ENCODE data around the gene SRPK2.

Gene SRPK2

GRCh38 chr7:105178928-105179541 is 209.7 kb downstream of the SRPK2 start:
- no peak for FAIRE-seq

DNA sequence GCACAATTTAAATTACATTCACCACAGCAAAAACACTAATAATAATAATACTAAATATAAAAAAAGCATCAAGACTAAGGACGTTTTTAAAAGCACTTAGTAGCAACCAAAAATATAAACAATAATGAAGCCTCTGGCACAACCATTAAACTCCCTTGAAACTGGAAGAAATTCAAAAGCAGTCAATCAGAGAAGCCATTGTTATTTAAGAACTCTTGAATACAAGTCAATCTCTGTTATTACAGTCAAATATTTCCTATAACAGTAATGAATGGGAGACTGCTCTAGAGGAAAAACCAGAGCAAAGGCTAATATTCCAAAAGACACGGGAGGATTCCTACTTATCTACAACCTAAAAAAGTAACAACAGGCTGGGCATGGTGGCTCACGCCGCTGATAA is 210.5 kb downstream of the SRPK2 start:
- FAIRE-seq, result no peak

GRCh38 chr7:105177026-105177425 is 211.7 kb downstream of the SRPK2 start:
- FAIRE-seq, result no peak

- FAIRE-seq, result no peak
Measured at GRCh38 chr7:105173586-105173985, 215.1 kb downstream of the SRPK2 start.

DNA sequence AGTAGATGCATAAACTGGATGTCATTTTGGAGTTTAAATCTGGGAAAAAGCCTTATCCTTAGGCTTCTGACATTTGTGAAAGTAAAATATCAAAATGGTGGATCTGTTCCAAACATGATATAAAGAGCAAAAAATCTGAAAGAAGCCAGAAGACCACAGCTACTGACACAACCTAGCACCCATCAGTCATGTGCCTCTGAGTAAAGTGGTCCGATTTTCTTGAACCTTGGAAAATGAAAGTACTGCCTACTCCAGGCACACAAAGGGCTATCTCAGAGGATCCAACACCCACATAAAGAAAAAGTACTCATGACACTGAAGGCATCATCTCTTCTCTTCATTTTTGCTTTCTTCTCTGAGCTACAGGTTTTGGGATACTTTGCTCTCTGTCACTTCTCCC is 224.0 kb downstream of the SRPK2 start:
- FAIRE-seq, result no peak

DNA sequence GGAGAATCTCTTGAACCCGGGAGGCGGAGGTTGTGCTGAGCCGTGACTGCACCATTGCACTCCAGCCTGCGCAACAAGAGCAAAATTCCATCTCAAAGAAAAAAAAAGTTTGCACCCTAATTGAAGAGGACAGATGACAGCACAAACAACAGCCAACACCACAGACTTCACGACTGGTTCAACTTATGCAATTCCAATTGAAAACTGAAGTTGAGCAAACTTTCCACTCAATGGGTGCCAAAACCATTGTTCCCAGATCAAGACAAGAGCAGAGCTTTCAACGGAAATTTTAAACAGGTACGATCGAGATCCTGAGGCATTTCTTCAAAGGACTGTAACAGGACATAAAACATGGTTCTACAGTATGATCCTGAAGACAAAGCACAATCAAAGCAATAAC is 225.0 kb downstream of the SRPK2 start:
- no peak for FAIRE-seq

DNA sequence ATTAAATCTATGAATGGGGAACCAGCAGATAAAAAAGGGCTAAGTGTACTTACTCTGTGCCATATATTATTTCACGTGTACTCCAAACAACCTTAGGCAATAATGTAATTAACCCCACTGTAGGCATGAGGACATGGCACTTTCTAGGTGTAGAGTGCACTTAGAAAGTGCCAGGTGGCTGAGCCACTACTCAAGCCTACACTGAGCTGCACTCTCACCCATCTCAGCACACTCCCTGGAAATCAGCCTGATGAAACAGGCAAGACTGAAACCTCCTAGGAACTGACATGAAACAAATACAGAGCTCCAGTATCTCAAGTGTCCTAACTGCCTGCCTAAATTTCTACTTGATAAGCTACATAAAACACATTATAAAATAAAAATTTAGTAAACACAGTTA is 227.4 kb downstream of the SRPK2 start:
- no peak for FAIRE-seq

DNA sequence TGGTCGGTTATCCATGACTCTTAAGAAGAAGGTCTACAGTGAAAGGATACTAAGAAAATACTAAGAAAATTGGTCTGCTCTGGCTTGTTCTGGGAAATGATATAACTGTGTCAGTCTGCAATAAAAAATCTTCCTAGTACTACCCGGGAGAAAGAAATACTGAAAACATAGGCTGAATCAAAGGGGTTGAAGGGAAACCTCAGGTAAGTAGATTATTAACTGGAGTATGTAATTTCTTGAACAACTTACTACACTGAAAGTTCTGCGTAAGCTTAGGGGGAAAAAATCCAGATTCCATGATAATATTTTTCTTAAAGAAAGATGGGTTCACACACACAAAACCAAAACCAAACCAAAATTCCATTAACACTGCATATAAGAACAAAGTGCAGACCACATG is 231.4 kb downstream of the SRPK2 start:
- no peak for FAIRE-seq

DNA sequence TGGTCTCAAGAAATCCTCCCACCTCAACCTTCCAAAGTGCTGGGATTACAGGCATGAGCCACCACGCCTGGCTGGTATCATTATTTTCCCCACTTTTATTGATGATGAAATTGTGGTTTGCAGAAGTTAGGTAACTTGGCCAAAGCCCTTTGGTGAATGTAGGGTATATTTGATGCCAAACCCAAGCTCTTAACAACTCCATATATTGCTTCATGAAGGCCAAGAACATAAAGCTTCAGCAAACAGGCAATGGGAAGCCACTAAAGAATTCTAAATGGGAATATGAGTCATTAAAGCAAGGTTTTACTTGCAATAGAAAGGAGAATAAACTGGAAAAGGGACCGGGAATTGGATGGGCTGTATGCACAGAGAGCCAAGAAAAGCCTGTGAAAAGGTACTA is 232.0 kb downstream of the SRPK2 start:
- no peak for FAIRE-seq

DNA sequence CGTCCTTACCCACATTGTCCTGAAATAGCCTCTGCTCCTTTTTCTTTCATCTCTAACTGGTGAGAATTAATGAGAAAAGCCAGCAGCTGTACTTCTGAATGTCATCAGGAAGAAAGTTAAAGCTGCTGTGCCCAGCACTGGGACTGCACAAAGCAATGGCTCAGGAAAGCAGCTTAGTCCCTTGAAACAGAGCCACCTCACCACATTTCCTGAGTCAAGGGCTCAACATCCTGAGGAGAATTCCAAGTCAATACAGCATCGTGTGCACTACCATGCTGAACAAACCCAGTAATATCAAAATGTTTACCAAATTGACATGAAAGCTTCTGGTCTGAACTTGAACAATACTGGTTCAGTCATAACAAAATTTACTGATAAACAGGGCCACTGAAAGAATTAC is 234.6 kb downstream of the SRPK2 start:
- no peak for FAIRE-seq

DNA sequence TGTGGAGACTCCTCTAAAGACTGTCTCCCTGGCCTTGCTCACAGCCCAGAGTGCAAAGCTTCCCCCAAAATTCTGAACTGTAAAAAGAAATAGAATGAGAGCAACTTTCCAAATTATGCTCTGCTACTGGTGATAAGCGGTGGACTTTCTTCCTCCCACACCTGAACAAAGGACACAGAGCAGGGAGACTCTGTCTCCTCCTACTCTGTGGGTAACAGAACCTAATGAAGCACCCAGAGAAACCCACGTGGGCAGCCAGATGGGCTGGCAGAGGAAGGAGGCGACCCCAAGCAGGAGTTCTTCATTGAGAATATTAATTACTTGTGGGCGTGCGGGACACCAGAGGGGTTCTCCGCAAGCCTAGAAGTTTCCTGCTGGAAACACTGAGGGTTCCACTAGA is 235.2 kb downstream of the SRPK2 start:
- no peak for FAIRE-seq

GRCh38 chr7:105151152-105151551 is 237.6 kb downstream of the SRPK2 start:
- no peak for FAIRE-seq

GRCh38 chr7:105149827-105150226 is 238.9 kb downstream of the SRPK2 start:
- FAIRE-seq, result no peak

DNA sequence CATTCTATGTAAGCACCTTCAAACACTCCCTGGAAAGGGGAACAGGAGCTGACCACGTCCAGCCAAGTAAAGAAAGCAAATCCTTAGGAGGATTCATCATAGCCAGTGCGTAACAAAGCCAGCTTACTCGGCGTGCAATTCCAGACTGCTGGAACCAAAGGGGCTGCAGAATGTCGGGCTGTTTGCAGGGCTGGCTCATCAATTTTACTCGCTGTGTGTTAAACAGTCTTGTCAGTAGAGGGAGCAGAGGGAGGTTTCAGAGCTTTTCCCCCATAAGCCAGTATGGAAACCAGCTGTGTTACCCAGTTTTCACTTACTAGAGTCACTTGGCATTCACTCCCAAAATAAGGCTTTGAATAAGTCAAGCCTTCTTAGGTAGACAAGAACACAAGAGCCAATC is 247.7 kb downstream of the SRPK2 start:
- FAIRE-seq, result no peak

- no peak for FAIRE-seq
Measured at GRCh38 chr7:105139381-105139780, 249.3 kb downstream of the SRPK2 start.

DNA sequence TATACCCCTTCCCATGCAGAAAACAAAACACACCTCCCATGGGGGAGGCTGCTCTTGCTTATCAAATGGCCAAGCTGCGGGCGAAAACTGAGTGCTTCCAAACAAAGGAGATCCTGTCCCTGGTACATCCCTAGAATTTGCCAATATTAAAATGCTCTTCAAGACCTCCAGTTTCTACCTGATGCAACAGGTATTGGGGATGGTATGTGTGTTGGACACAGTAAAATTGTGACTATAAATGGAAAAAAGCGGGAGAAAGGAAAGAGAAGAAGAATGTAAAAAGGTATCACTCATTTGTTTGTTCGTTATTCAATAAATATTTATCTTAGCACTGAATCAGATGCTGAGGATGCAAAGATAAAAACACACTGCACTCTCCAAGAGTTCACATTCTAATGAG is 250.8 kb downstream of the SRPK2 start:
- no peak for FAIRE-seq

DNA sequence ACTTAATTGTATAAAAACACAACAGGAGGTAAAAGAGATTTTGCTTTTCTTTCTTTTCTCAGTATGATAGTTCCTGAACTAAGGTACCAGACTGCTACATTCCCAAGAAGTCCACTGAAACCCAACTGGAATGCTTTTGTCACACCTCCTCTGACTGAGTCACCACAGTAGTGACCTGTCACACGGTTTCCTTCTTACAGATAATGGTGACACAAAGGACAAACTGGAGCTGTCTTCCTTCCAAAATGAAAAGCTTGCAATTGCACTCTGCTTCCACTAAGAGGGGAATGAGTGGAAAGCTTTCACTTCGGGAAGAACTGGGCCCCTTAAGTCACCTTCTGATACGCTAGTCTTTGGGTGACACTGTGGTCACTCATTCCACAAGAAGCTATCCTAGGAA is 252.5 kb downstream of the SRPK2 start:
- FAIRE-seq, result no peak

DNA sequence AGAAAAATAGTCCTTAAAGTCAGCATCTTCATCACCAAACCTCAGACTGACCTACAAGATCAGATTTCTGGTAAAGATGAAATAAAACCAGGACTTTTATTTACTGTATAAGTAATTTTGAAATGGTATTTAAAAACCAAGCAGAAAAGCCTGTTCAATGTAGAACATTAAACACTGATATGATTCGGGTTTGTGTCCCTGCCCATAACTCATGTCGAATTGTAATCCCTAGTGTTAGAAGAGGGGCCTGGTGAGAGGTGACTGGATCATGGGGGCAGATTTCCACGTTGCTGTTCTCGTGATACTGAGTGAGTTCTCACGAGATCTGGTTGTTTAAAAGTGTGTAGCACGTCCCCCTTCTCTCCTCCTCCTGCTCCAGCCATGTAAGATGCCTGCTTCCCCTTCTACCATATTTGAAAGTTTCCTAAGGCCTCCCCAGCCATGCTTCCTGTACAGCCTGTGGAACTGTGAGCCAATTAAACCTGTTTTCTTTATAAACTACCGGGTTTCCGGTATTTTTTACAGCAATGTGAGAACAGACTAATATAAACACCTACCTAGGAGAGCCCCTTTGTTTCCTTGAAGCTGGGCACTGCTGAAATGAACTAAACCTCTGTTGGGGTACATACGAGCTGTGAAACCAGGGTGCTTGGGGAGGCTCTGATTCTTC is 254.6 kb downstream of the SRPK2 start:
- no peak for FAIRE-seq

GRCh38 chr7:105133358-105133757 is 255.4 kb downstream of the SRPK2 start:
- no peak for FAIRE-seq

DNA sequence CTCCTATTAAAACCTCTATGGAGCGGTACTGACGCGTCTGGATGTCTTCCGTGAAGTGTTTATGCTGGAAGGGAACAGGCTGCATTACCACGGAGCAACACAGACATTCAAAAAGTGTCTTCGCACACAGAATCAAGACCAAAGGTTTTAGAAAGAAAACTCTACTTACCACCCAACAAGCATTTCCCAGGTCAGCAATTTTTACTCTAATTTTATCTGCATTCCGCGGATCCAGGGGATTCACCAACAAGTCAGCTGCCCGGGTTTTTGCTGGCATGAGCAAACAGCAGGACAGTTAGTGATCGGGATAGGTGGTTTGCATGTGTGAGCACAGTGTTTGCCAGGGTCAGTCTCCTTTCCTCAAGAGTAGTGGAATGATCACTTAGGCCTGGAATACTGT is 255.9 kb downstream of the SRPK2 start:
- no peak for FAIRE-seq

- no peak for FAIRE-seq
Measured at GRCh38 chr7:105132335-105132734, 256.4 kb downstream of the SRPK2 start.

- no peak for FAIRE-seq
Measured at GRCh38 chr7:105131890-105132289, 256.8 kb downstream of the SRPK2 start.

GRCh38 chr7:105131033-105131656 is 257.6 kb downstream of the SRPK2 start:
- FAIRE-seq, result no peak

- FAIRE-seq, result no peak
Measured at GRCh38 chr7:105130580-105130979, 258.1 kb downstream of the SRPK2 start.

- FAIRE-seq, result no peak
Measured at GRCh38 chr7:105130048-105130447, 258.7 kb downstream of the SRPK2 start.
